CD4-positive, alpha-beta T cell (primary cell): ENCODE measurements around the gene SUMO4. TPM values are rescaled to one million over a fixed set of nuclear protein-coding genes. Genes with fewer than 3 reads are reported as not detected.
A peak's percentile ranks its signal among the peaks of the same experiment; 100 is the strongest.

Experiments
- ATAC-seq: fragments of 200-7000 bp; cut with Tn5 transposase; one replicate; pipeline ENCODE4 v1.10.0; 2022; ENCODE audit warnings: mild to moderate bottlenecking; ENCODE audit not compliant: poor library complexity
- CTCF ChIA-PET: fragments of 350-600 bp; sonication (Branson Sonifier 250); formaldehyde crosslinking; loops from one replicate; lab custom pipeline; 2021; ENCODE audit warnings: antibody characterized with exemption, inconsistent platforms; lab: Charles Lee
- POLR2A ChIA-PET: fragments of 350-600 bp; sonication (Branson Sonifier 250); formaldehyde crosslinking; loops from one replicate; lab custom pipeline; 2021; ENCODE audit warnings: antibody characterized with exemption, inconsistent platforms; lab: Charles Lee
- DNase-seq, 14 experiments: peaks; one replicate each; pipeline ENCODE4 v3.0.0-alpha.2; 2013 to 2020; ENCODE audit warnings: mixed read lengths in 2 of 14
- H3K27ac ChIP-seq, 2 donors: one replicate each; pipeline versions ENCODE4 v1.5.1 to v1.7.0; 2013; ENCODE audit warnings: low read length in 2 of 2, low read depth in 1 of 2, mild to moderate bottlenecking in 1 of 2
- H3K27me3 ChIP-seq, 2 experiments: 1 replicate in 1 of 2; 2 replicates in 1 of 2; pipeline versions ENCODE4 v1.6.1 to v1.7.0; 2013; ENCODE audit warnings: low read length in 2 of 2, control low read depth in 1 of 2, mild to moderate bottlenecking in 1 of 2, moderate library complexity in 1 of 2; ENCODE audit not compliant: insufficient read depth in 2 of 2, control insufficient read depth in 1 of 2
- H3K36me3 ChIP-seq: one replicate; pipeline ENCODE4 v1.6.1; 2013; ENCODE audit warnings: low read length, control low read depth; ENCODE audit not compliant: insufficient read depth
- H3K4me1 ChIP-seq: one replicate; pipeline ENCODE4 v1.6.1; 2013; ENCODE audit warnings: low read length, control low read depth; ENCODE audit not compliant: insufficient read depth
- H3K4me3 ChIP-seq: one replicate; pipeline ENCODE4 v1.5.1; 2013; ENCODE audit warnings: mild to moderate bottlenecking, low read length, moderate library complexity
- H3K9me3 ChIP-seq, 2 experiments: 1 replicate in 1 of 2; 2 replicates in 1 of 2; pipeline versions ENCODE4 v1.6.1 to v1.7.0; 2013; ENCODE audit warnings: low read length in 2 of 2, mild to moderate bottlenecking in 2 of 2, control low read depth in 1 of 2, moderate library complexity in 1 of 2; ENCODE audit not compliant: control insufficient read depth in 1 of 2, insufficient read depth in 1 of 2
- H3K27ac Mint-ChIP-seq: one replicate; pipeline ENCODE4 v1.8.0; 2020; ENCODE audit warnings: mixed read lengths
- H3K27me3 Mint-ChIP-seq: one replicate; pipeline ENCODE4 v1.8.0; 2021; ENCODE audit warnings: mixed read lengths
- H3K36me3 Mint-ChIP-seq: one replicate; pipeline ENCODE4 v1.8.0; 2021; ENCODE audit warnings: low read depth, mixed read lengths
- H3K4me1 Mint-ChIP-seq: one replicate; pipeline ENCODE4 v1.8.0; 2021; ENCODE audit warnings: low read depth, mixed read lengths
- H3K4me3 Mint-ChIP-seq: one replicate; pipeline ENCODE4 v1.8.0; 2020; ENCODE audit warnings: mild to moderate bottlenecking, mixed read lengths
- H3K9me3 Mint-ChIP-seq: one replicate; pipeline ENCODE4 v1.8.0; 2020; ENCODE audit warnings: mixed read lengths
- CTCF ChIP-seq: fragments of 200-600 bp; IDR thresholded peaks from one replicate; pipeline ENCODE4 v1.8.0; 2022; ENCODE audit warnings: antibody characterized with exemption, mild to moderate bottlenecking
- intact Hi-C, 2 experiments: fragments of 100-400 bp; cut with DNase I in 1 of 2; cut with micrococcal nuclease in 1 of 2; formaldehyde crosslinking; loops; one replicate each; pipeline versions ENCODE4 v1.15.1 to v1.9.0; 2023 to 2025; cut with DNase I, micrococcal nuclease
- total RNA-seq, 174 experiments: library from RNA in 2 of 174; stranded (reverse) in 2 of 174; gene quantifications; one replicate each; pipeline ENCODE4 v1.2.3 and lab custom pipeline; 2021 to 2026

The SUMO4 gene
- total RNA-seq, 2 experiments from 2014 or later = 8.6 to 8.7 TPM

- peaks cover 8% of the 10 kb centered on the region for H3K9me3 Mint-ChIP-seq
- POLR2A ChIA-PET = interaction anchor here (1.0 kb wide), 1 partner anchor 16 kb away, joined by 3 read pairs; no protein-coding TSS in a partner anchor
- intact Hi-C loops = no loop called here
- H3K27me3 ChIP-seq = no peaks in the 10 kb centered on the region
- H3K4me3 ChIP-seq = no peak overlapping the region
- H3K36me3 Mint-ChIP-seq = peaks cover 26% of the 10 kb centered on the region
- TF ChIP-seq CTCF = no peak
- no peak overlapping the region for H3K27ac ChIP-seq
- no peaks in the 10 kb centered on the region for H3K27me3 Mint-ChIP-seq
- H3K4me1 ChIP-seq = peaks cover 37% of the 10 kb centered on the region
- H3K9me3 ChIP-seq = peaks cover 0 to 11% of the 10 kb centered on the region in 2 experiments
- no peak for ATAC-seq
- no peak overlapping the region for H3K4me3 Mint-ChIP-seq
- H3K36me3 ChIP-seq = peaks cover 16% of the 10 kb centered on the region
- H3K27ac Mint-ChIP-seq = peak overlapping the region; percentile 32
- peaks cover 53% of the 10 kb centered on the region for H3K4me1 Mint-ChIP-seq
- DNase-seq = no peak
- CTCF ChIA-PET = interaction anchor here (1.4 kb wide), 1 partner anchor 16 kb away, joined by 3 read pairs; no protein-coding TSS in a partner anchor
Observed at GRCh38 chr6:149362289-149362688, 37.8 kb upstream of the SUMO4 start.

GRCh38 chr6:149363154-149363553, 36.9 kb upstream of the SUMO4 start:
- H3K27ac Mint-ChIP-seq = peak overlapping the region; percentile 32
- no peak overlapping the region for H3K4me3 Mint-ChIP-seq
- Histone ChIP-seq H3K9me3 (peaks cover 0 to 11% of the 10 kb centered on the region in 2 experiments), H3K27me3 (no peaks in the 10 kb centered on the region), H3K36me3 (peaks cover 16% of the 10 kb centered on the region), H3K4me1 (peaks cover 37% of the 10 kb centered on the region), H3K27ac (peak overlapping the region in 1 of 2 donors; percentile 34), H3K4me3 (no peak overlapping the region)
- no peak for TF ChIP-seq CTCF
- peaks cover 8% of the 10 kb centered on the region for H3K9me3 Mint-ChIP-seq
- no peaks in the 10 kb centered on the region for H3K27me3 Mint-ChIP-seq
- CTCF ChIA-PET = interaction anchor here (0.7 to 1.4 kb wide), 3 partner anchors 17 to 140 kb away, joined by 3 to 4 read pairs (median 3); no protein-coding TSS in a partner anchor
- peaks cover 44% of the 10 kb centered on the region for H3K4me1 Mint-ChIP-seq
- DNase-seq (no peak), ATAC-seq (no peak)
- POLR2A ChIA-PET = interaction anchor here (0.7 to 2.0 kb wide), 3 partner anchors 38 to 733 kb away, joined by 3 to 8 read pairs (median 3); partner anchors contain the start of gene TAB2
- intact Hi-C loops = no loop called here
- peaks cover 26% of the 10 kb centered on the region for H3K36me3 Mint-ChIP-seq

GRCh38 chr6:149364557-149364956, 35.5 kb upstream of the SUMO4 start:
- POLR2A ChIA-PET = interaction anchor here (1.6 to 2.0 kb wide), 2 partner anchors 16 to 47 kb away, joined by 3 to 8 read pairs; partner anchors contain the start of gene TAB2
- intact Hi-C loops = no loop called here

More at GRCh38 chr6:149364557-149364956, 35.5 kb upstream of the SUMO4 start:
- peaks cover 16% of the 10 kb centered on the region for H3K36me3 ChIP-seq
- H3K4me1 ChIP-seq = peaks cover 37% of the 10 kb centered on the region
- Mint-ChIP-seq H3K27ac (no peak overlapping the region), H3K4me1 (peaks cover 30% of the 10 kb centered on the region), H3K4me3 (peak overlapping the region; percentile 1), H3K27me3 (no peaks in the 10 kb centered on the region), H3K9me3 (peaks cover 8% of the 10 kb centered on the region), H3K36me3 (peaks cover 29% of the 10 kb centered on the region)
- no peak for ATAC-seq
- H3K27me3 ChIP-seq = no peaks in the 10 kb centered on the region
- H3K4me3 ChIP-seq = no peak overlapping the region
- H3K9me3 ChIP-seq = peaks cover 0 to 11% of the 10 kb centered on the region in 2 experiments
- H3K27ac ChIP-seq = peak overlapping the region in 1 of 2 donors; percentile 61
- TF ChIP-seq CTCF = no peak
- DNase-seq = no peak
- CTCF ChIA-PET = interaction anchor here (1.2 kb wide), 1 partner anchor 67 kb away, joined by 4 read pairs; no protein-coding TSS in a partner anchor
